WTC11 (cell line): ENCODE measurements around the gene JAKMIP1.

ENCODE experiments used
- JUN ChIP-seq: sonication (generic); formaldehyde crosslinking; IDR thresholded peaks from 2 replicates; pipeline ENCODE4 v1.8.0; 2023; ENCODE audit warnings: mild to moderate bottlenecking, missing genetic modification reagents
- TCF7 ChIP-seq: sonication (generic); formaldehyde crosslinking; IDR thresholded peaks from 2 replicates; pipeline ENCODE4 v1.8.0; 2022; ENCODE audit warnings: mild to moderate bottlenecking, low read depth, missing genetic modification reagents, moderate library complexity
- TEAD1 ChIP-seq: sonication (generic); formaldehyde crosslinking; IDR thresholded peaks from 2 replicates; pipeline ENCODE4 v1.8.0; 2022; ENCODE audit warnings: mild to moderate bottlenecking, missing genetic modification reagents
- ZNF416 ChIP-seq: fragments of 250-450 bp; sonication (Bioruptor Pico); IDR thresholded peaks from 2 replicates; pipeline ENCODE4 v1.9.0; 2021; ENCODE audit warnings: mild to moderate bottlenecking, inconsistent platforms
- TF ChIP-seq, protein P1 (sequence below): sonication (generic); formaldehyde crosslinking; IDR thresholded peaks from 2 replicates; pipeline ENCODE4 v1.8.0; 2022; ENCODE audit warnings: mild to moderate bottlenecking, missing genetic modification reagents
- TF ChIP-seq, protein P2 (sequence below): sonication (generic); formaldehyde crosslinking; IDR thresholded peaks from 2 replicates; pipeline ENCODE4 v1.8.1; 2022; ENCODE audit warnings: low read depth, missing genetic modification reagents, borderline replicate concordance
- TF ChIP-seq, protein P3 (sequence below): fragments of 200-600 bp; IDR thresholded peaks from 2 replicates; pipeline ENCODE4 v1.8.0; 2022; ENCODE audit warnings: antibody characterized with exemption

DNA sequence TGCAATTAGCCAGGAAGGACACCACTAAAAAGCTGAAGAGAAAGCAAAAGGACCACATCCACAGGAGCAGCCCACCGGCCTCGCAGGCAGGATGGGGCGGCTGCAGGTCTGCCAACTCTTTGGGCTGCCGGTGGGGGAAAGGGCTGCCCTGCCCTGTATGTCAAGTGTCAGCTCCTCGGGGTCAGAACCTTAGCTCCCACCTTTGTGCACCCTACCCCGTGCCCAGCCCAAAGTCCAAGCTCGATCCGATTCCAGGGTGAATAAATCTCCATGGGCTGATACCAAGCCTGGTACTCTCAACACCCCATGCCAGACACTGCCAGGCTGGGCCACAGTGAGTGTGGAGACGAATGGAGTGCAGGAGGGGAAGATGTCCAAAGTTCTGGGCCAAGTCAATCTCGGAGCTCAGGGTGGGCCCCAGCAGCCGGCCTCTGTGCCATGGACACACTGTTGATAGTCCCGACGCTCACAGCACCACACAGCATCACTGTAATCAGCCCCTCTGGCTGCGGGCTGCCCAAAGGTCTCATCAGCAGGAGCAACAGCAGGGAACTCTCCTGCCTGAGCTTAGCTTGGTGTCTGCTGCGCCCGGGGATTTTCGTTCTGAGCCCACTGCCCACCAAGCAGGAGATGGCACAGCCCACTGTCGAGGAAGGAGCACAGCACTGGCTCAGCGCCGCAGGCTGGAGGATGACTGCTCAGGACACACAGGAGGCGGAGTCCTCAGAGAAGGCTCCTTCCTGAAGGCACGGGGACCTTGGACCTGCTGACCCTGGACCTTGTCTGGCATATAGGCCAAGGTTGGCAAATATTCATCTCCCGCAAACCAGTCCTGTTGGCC, 84.4 kb downstream of the JAKMIP1 start:
- no peak for TF ChIP-seq JUN
- TF ChIP-seq, protein P1, sequence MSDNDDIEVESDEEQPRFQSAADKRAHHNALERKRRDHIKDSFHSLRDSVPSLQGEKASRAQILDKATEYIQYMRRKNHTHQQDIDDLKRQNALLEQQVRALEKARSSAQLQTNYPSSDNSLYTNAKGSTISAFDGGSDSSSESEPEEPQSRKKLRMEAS (CRISPR knock-in tag) = no peak
- TF ChIP-seq, protein P2, sequence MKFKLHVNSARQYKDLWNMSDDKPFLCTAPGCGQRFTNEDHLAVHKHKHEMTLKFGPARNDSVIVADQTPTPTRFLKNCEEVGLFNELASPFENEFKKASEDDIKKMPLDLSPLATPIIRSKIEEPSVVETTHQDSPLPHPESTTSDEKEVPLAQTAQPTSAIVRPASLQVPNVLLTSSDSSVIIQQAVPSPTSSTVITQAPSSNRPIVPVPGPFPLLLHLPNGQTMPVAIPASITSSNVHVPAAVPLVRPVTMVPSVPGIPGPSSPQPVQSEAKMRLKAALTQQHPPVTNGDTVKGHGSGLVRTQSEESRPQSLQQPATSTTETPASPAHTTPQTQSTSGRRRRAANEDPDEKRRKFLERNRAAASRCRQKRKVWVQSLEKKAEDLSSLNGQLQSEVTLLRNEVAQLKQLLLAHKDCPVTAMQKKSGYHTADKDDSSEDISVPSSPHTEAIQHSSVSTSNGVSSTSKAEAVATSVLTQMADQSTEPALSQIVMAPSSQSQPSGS (CRISPR knock-in tag) = no peak
- TF ChIP-seq, protein P3, sequence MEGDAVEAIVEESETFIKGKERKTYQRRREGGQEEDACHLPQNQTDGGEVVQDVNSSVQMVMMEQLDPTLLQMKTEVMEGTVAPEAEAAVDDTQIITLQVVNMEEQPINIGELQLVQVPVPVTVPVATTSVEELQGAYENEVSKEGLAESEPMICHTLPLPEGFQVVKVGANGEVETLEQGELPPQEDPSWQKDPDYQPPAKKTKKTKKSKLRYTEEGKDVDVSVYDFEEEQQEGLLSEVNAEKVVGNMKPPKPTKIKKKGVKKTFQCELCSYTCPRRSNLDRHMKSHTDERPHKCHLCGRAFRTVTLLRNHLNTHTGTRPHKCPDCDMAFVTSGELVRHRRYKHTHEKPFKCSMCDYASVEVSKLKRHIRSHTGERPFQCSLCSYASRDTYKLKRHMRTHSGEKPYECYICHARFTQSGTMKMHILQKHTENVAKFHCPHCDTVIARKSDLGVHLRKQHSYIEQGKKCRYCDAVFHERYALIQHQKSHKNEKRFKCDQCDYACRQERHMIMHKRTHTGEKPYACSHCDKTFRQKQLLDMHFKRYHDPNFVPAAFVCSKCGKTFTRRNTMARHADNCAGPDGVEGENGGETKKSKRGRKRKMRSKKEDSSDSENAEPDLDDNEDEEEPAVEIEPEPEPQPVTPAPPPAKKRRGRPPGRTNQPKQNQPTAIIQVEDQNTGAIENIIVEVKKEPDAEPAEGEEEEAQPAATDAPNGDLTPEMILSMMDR = no peak
- no peak for TF ChIP-seq TEAD1 (CRISPR knock-in tag)
- TF ChIP-seq ZNF416 (CRISPR knock-in tag) = no peak
- no peak for TF ChIP-seq TCF7 (CRISPR knock-in tag)
